Measurements from ENCODE around the gene HSPA14. TPM values are rescaled to one million over a fixed set of nuclear protein-coding genes. Genes with fewer than 3 reads are reported as not detected.

Gene HSPA14
- total RNA-seq, 1 experiment from 2014 or later: 19.9 TPM

GRCh38 chr10:14823966-14824365 lies 14.1 kb upstream of the HSPA14 start:
- BruUV-seq (replicated peaks): no TSS peak
- DNase-seq (ENCODE audit: low read depth, low spot score) (no peak), ATAC-seq (no peak)
- H3K9me3 ChIP-seq (ENCODE audit: control insufficient read depth in 1 of 2, insufficient read depth in 1 of 2, low read depth in 1 of 2, low read length in 2 of 2): no peaks in the 10 kb centered on the region
- no peaks in the 10 kb centered on the region for H3K9me2 ChIP-seq (ENCODE audit: insufficient read depth)
- TF ChIP-seq YY1 (IDR thresholded peaks at IDR 0.05; ENCODE audit: extremely low read depth, insufficient replicate concordance, low read depth, low read length) (no peak), ZBTB33 (IDR thresholded peaks at IDR 0.05; ENCODE audit: extremely low read depth, insufficient replicate concordance, low read length) (no peak), EZH2 (IDR thresholded peaks at IDR 0.05) (no peak), TCF7L2 (IDR thresholded peaks at IDR 0.05; ENCODE audit: borderline replicate concordance, extremely low read depth, insufficient read depth, insufficient read length) (no peak), EGR1 (IDR thresholded peaks at IDR 0.05; ENCODE audit: low read depth) (no peak), REST (IDR thresholded peaks at IDR 0.05; ENCODE audit: low read depth) (no peak), CBX3 (IDR thresholded peaks at IDR 0.05; ENCODE audit: low read depth) (no peak), ZNF274 (IDR thresholded peaks at IDR 0.05; ENCODE audit: low read depth, low read length) (no peak), FOSL1 (IDR thresholded peaks at IDR 0.05; ENCODE audit: low read depth) (no peak), ELF1 (IDR thresholded peaks at IDR 0.05; ENCODE audit: borderline replicate concordance, low read depth) (no peak), SP1 (IDR thresholded peaks at IDR 0.05; ENCODE audit: low read depth) (no peak), SIN3A (IDR thresholded peaks at IDR 0.05; ENCODE audit: low read depth) (no peak)
- H3K4me3 ChIP-seq (replicated peaks in 1 of 2; ENCODE audit: low read depth in 1 of 2, low read length in 2 of 2): no peak overlapping the region
- H3K4me2 ChIP-seq (ENCODE audit: low read length): no peak overlapping the region
- H3K79me2 ChIP-seq (ENCODE audit: insufficient read depth, low read length): no peaks in the 10 kb centered on the region
- H3K27ac ChIP-seq (ENCODE audit: low read depth, low read length): no peak overlapping the region
- CTCF ChIA-PET: interaction anchor here (0.9 to 2.0 kb wide), 9 partner anchors 7 to 328 kb away, joined by 3 to 16 read pairs (median 4); partner anchors contain the start of genes CDNF, HSPA14 and MSANTD7
- intact Hi-C loops (cut with micrococcal nuclease): loop anchor here (1.0 to 10.0 kb wide), 3 partner anchors 287 to 429 kb away; no protein-coding TSS in a partner anchor
- H3K4me1 ChIP-seq (ENCODE audit: control insufficient read depth in 1 of 2, insufficient read depth in 2 of 2, low read length in 2 of 2): peaks cover 0 to 10% of the 10 kb centered on the region in 2 experiments; a peak in 1 of 4 replicates
- no peaks in the 10 kb centered on the region for H3K36me3 ChIP-seq (ENCODE audit: control insufficient read depth in 1 of 2, insufficient read depth in 2 of 2, low read length in 2 of 2)
- no peak overlapping the region for H2AFZ ChIP-seq (ENCODE audit: low read depth, low read length, poor library complexity, severe bottlenecking)
- H3K9ac ChIP-seq (ENCODE audit: low read length): no peak overlapping the region
- H4K20me1 ChIP-seq (ENCODE audit: insufficient read depth): no peaks in the 10 kb centered on the region
- RAD21 ChIA-PET (ENCODE audit: low non-redundant PET in 1 of 2, low total read pairs in 2 of 2, uncharacterized antibody in 2 of 2, unreplicated experiment in 2 of 2): interaction anchor here (0.7 to 1.3 kb wide), 2 partner anchors 24 to 287 kb away, joined by 3 to 4 read pairs; no protein-coding TSS in a partner anchor
- POLR2A ChIA-PET: interaction anchor here (1.3 kb wide), 1 partner anchor 14 kb away, joined by 4 read pairs; the partner anchor contains the start of genes CDNF, HSPA14 and MSANTD7
- H3K27me3 ChIP-seq (ENCODE audit: insufficient read depth, low read length): peaks cover 3% of the 10 kb centered on the region; the same call in 1 of the 2 replicates

Data from HCT116 (cell line).